GM04504 (cell line): Measurements from ENCODE around the gene IQGAP2.
"Not testable (repeated sequence)": the region's sequence is repeated elsewhere in the genome, so short reads cannot be mapped to it uniquely, and the experiment has no call there.

Experiments
- DNase-seq: peaks from one replicate; pipeline ENCODE4 v3.0.0-alpha.2; 2012; ENCODE audit warnings: low read depth

IQGAP2 gene

GRCh38 chr5:76663573-76663972 lies 260.5 kb downstream of the IQGAP2 start:
- DNase-seq = no peak

- no peak for DNase-seq
Observed at GRCh38 chr5:76664079-76664478, 261.0 kb downstream of the IQGAP2 start.

GRCh38 chr5:76667495-76667894 lies 264.4 kb downstream of the IQGAP2 start:
- DNase-seq = no peak

- no peak for DNase-seq
Observed at GRCh38 chr5:76669245-76669644, 266.2 kb downstream of the IQGAP2 start.

GRCh38 chr5:76670508-76670907 lies 267.4 kb downstream of the IQGAP2 start:
- no peak for DNase-seq

- no peak for DNase-seq
Observed at GRCh38 chr5:76672242-76672641, 269.2 kb downstream of the IQGAP2 start.

- no peak for DNase-seq
Observed at GRCh38 chr5:76673125-76673524, 270.0 kb downstream of the IQGAP2 start.

GRCh38 chr5:76674330-76675066 lies 271.4 kb downstream of the IQGAP2 start:
- no peak for DNase-seq

- DNase-seq = no peak
Observed at GRCh38 chr5:76675364-76675763, 272.3 kb downstream of the IQGAP2 start.

- no peak for DNase-seq
Observed at GRCh38 chr5:76677849-76678472, 274.9 kb downstream of the IQGAP2 start.

GRCh38 chr5:76679231-76679630 lies 276.1 kb downstream of the IQGAP2 start:
- no peak for DNase-seq

GRCh38 chr5:76680826-76681225 lies 277.7 kb downstream of the IQGAP2 start:
- DNase-seq = not testable (repeated sequence)

GRCh38 chr5:76681287-76681686 lies 278.2 kb downstream of the IQGAP2 start:
- DNase-seq = no peak

GRCh38 chr5:76682387-76682786 lies 279.3 kb downstream of the IQGAP2 start:
- no peak for DNase-seq

GRCh38 chr5:76683816-76684731 lies 281.0 kb downstream of the IQGAP2 start:
- no peak for DNase-seq

- no peak for DNase-seq
Observed at GRCh38 chr5:76684756-76685519, 281.9 kb downstream of the IQGAP2 start.

GRCh38 chr5:76685704-76686103 lies 282.6 kb downstream of the IQGAP2 start:
- DNase-seq = no peak

GRCh38 chr5:76688212-76688611 lies 285.1 kb downstream of the IQGAP2 start:
- DNase-seq = no peak

GRCh38 chr5:76688836-76689235 lies 285.8 kb downstream of the IQGAP2 start:
- no peak for DNase-seq

GRCh38 chr5:76689321-76690036 lies 286.4 kb downstream of the IQGAP2 start:
- peak; percentile 75 for DNase-seq

GRCh38 chr5:76690037-76690679 lies 287.1 kb downstream of the IQGAP2 start:
- DNase-seq = no peak
